ENCODE results near the gene LRCOL1. TPM values are rescaled to one million over a fixed set of nuclear protein-coding genes. Genes with fewer than 3 reads are reported as not detected.

Gene LRCOL1
- total RNA-seq, 1 donor from 2014 or later = 0.15 TPM

- no peak for DNase-seq (ENCODE audit: low read depth)
These were observed 43.8 kb downstream of the LRCOL1 start for GRCh38 chr12:132566516-132567131.

DNA sequence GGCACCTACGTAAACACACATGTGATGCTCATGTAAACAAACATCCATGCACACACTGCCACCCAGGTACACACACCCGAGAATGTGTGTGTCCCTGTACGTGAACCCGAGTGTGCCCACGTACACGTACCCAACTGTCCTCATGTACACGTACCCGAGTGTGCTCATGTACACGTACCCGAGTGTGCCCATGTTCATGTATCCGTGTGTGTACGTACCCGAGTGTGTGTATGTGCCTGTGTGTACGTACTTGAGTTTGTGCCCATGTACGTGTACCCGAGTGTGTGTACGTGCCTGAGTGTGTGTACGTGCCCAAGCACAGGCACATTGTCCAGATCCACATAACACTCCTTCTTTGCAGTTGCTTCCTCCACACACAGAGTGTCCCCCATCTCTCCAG, 45.0 kb downstream of the LRCOL1 start:
- DNase-seq (ENCODE audit: low read depth) = no peak

DNA sequence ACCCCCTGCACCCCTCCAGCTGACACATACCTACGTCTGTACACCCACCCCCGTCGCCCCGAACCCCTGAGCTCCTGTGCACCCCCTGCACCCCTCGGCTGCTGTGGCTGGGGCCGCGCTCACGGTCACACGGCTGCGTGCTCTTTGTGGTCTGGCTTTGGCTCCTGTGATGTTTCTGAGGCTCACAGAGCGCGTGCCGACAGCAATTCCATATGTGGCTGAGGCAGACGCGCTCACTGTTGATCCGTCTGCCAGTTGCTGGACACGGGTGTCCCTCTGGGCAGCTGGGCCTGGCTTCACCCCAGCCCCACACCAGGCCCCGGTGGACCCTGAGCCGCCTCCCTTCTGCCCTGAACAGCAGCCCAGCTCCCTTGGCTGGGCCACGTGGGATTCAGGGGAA, 46.5 kb downstream of the LRCOL1 start:
- no peak for DNase-seq (ENCODE audit: low read depth)

DNA sequence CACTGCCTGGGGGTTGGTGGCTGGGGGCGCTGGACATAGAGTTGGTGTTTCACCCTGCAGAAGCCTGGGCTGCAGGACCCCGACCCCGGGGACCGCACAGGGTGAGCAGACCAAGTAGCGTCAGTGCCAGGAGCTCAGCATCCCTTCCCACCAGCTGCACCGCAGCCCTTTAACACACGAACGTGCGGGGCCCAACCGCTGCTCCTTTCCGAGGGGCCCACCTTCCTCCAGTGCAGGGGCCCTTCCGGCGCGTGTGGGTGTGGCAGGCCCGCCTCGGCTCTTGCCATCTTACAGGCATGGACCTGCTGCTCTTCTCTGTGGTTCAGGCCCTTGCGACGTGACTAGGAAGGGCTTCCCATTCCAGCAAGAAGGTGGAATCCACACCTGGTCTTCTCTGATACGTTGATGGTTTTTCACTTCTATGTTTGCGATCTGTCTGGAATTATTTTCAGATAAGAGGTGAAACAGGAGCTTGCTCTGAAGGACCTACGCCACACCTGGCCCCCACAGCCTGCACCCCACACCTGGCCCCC, 47.8 kb downstream of the LRCOL1 start:
- no peak for DNase-seq (ENCODE audit: low read depth)

DNA sequence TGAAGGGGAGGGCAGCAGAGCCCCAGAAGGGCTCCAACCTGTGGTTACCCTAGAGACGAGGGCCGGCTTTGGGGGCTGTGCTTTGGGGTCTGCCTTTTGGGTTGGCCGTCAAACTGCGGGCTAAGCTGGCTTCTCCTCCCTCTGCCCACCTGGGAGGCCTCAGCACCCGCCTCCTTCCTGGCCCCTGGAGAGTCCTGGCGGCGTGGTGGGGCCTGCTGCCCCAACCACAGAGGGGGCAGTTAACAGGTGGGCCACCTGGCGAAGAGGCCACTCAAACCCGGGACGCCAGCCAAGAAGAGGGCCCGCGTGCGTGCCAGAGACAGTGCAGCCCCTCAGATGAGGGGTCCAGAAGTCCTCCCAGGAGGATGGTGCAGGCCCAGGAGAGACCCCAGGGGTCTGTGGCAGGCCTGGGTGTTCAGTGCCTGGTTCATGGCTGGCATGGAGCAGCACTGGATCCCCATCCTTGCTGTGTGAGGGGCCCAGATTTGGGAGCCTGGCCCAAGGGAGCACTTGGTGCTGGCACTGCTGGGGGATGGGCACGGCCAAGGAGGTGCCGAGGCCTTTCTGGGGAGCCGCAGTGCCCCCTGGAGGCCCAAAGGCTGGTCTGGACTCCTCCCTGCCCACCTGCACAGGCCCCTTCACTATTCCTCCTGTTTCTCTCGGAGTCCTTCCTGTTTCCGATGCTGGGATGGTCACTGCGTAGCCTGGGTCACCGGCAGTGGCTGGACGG, 48.8 kb downstream of the LRCOL1 start:
- DNase-seq (ENCODE audit: low read depth) = no peak

- peak; percentile 10 for DNase-seq (ENCODE audit: low read depth)
These were observed 49.6 kb downstream of the LRCOL1 start for GRCh38 chr12:132560614-132561426.

- DNase-seq (ENCODE audit: low read depth) = no peak
These were observed 50.1 kb downstream of the LRCOL1 start for GRCh38 chr12:132560364-132560613.

DNA sequence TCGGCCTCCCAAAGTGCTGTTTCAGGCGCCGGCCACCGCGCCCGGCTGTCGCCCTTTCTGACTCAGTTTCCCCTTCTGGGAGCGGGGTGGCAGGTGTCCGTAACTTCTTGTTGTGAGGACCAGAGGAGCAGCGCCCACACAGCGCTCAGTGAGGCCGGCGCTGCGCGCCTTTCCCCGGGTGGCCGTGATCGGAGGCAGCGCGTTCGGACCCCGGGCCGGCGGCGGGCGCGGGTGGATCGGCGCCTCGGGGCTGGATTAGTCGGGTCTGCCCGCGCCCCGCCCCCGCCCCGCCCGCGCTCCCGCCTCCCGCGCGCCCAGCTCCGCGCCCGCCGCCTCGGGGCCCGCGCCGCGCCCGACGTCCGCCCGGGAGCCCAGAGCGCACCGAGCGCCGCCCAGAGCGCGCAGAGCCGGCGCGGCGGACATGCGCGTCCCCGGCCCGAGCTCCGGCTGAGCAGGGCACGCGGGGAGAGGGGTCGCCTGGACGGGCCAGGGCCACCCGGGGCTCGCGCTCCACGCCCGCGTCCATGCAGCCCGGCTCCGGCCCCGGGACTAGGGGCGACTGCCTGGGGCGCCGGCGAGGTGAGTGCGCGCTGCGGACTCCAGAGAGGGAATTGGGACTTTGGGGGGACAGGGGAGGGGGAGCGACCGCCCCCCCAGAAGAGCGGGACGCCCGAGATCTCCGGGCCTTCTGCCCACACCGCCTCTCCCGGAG, 50.6 kb downstream of the LRCOL1 start:
- no peak for DNase-seq (ENCODE audit: low read depth)

- peak; percentile 40 for DNase-seq (ENCODE audit: low read depth)
These were observed 51.3 kb downstream of the LRCOL1 start for GRCh38 chr12:132558861-132559623.

- DNase-seq (ENCODE audit: low read depth) = no peak
These were observed 52.1 kb downstream of the LRCOL1 start for GRCh38 chr12:132558042-132558856.

GRCh38 chr12:132557291-132558015, 52.9 kb downstream of the LRCOL1 start:
- no peak for DNase-seq (ENCODE audit: low read depth)

- DNase-seq (ENCODE audit: low read depth) = no peak
These were observed 53.6 kb downstream of the LRCOL1 start for GRCh38 chr12:132556801-132557200.

GRCh38 chr12:132556216-132556615, 54.2 kb downstream of the LRCOL1 start:
- no peak for DNase-seq (ENCODE audit: low read depth)

- DNase-seq (ENCODE audit: low read depth) = no peak
These were observed 54.7 kb downstream of the LRCOL1 start for GRCh38 chr12:132555686-132556085.

DNA sequence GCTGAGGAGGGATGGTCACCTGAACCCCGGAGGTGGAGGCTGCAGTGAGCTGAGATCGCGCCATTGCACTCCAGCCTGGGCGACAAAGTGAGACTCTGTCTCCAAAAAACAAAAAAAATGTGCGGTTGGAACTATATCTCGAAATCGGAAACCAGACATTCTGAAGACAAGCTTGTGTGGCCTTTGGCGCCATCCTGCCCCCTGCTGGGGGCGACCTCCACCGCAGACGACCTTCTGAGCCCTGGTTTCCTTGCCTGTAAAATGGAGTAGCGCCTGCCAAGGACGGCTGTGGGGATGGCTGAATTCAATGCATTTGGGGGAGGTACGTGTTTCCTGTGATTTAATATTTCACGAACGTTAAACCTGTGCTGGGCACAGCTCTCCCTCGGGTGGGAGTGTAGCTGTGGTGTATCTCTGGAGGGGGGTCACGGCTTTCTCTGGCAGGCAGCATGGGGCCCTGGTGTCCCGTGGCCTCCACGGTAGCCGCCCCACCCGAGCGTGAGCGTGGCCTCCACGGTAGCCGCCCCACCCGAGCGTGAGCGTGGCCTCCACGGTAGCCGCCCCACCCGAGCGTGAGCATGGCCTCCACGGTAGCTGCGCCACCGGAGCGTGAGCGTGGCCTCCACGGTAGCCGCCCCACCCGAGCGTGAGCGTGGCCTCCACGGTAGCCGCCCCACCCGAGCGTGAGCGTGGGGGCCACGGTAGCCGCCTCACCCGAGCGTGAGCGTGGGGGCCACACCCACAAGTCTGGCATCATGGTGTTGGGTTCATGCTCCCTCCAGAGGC, 55.3 kb downstream of the LRCOL1 start:
- no peak for DNase-seq (ENCODE audit: low read depth)
